Measurements from ENCODE around the gene ZRANB1.

GRCh38 chr10:125020386-125020785, 78.5 kb downstream of the ZRANB1 start:
- TF ChIP-seq POLR2A (IDR thresholded peaks at IDR 0.05) (no peak), CTCF (IDR thresholded peaks at IDR 0.05 in 4 of 5, conservative IDR thresholded peaks at IDR 0.05 in 1 of 5) (no peak)
